HG02970 (cell line): ENCODE measurements around the gene STK38L.

Experiments used
- ATAC-seq: cut with Tn5 transposase; IDR thresholded peaks from one replicate; pipeline ENCODE4 v1.9.1; 2021; ENCODE audit warnings: mild to moderate bottlenecking, moderate library complexity, moderate number of reproducible peaks; ENCODE audit not compliant: unreplicated experiment, low FRiP score

The STK38L gene

DNA sequence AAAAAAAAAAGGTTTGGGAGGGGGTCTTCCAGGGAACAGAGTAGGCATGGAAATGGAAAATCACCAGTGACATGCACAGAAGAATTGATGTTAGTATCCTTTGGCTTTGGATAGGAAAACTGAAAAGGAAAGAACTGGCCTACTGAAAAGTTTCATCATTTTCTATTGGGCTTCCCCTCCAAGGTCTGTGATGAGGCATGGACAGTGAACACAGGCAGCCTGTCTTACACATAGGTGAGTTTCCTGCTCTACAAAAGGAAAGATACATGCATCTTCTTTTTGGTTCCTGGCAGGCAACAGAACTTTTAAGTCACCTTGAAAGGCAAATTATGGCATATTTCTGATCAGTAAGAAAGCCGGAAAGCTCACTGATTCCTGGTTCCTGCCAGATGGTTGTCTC lies 94.4 kb downstream of the STK38L start:
- no peak for ATAC-seq

DNA sequence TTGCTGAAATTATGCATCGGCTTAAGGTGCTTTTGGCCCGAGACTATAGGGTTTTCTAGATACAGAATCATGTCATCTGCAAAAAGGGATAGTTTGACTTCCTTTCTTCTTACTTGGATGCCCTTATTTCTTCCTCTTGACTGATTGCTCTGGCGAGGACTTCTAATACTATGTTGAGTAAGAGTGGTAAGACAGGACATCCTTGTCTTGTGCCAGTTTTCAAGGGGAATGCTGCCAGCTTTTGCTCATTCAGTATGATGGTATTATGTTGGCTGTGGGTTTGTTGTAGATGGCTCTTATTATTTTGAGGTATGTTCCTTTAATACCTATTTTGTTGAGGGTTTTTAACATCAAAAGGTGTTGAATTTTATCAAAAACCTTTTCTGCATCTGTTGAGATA lies 96.9 kb downstream of the STK38L start:
- ATAC-seq = no peak

DNA sequence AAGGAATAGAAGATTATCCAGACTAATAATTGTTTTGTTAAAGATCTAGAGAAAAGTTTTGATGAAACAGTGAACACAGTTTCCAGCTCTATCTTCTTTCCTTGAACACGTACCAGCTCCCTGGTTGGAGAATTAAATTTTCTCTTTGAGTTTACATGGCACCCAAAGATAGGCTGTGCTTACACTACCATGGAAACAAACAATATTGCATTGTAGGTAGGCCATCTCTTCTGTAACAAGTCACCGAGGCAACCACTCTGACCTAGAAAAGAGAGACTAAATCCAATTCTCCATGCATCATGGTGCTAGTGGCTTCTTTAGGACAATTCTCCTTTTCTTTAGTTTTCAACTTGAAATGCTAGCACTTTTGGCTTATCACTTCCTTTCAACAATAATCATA lies 98.5 kb downstream of the STK38L start:
- ATAC-seq = no peak

DNA sequence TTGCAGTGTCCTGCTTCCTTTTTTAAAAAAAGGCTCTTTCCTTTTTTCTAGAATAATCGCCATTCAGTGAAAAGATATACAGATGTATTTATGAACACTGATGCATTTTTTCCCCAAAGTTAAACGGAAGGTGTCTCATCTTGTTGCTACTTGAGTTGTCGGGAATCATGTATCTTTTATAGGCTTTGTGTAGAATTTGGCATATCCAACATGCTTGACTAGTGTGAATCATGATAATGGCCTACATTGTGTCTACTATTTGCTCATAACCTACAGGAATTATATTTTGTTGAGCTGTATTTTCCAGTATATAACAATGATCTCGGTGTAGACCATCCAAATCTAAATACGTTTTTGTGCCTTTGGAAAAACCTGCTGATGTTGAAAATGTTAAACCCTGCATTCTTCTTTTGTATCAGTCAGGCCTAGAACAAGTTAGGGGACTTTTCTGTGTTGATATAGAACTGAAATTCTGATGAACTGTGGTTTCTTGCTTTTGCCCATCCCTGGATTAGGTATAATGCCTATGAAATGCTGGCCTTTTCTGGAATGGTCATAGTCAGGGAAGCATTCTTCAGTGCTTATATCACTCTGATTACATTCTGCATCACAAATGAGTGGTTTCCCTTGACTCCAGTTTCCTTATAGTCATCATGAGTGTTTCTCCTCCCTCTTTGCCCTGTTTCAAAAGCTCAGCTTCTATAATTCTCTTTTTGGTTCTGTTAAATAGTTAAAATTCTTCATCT lies 99.3 kb downstream of the STK38L start:
- ATAC-seq = no peak

DNA sequence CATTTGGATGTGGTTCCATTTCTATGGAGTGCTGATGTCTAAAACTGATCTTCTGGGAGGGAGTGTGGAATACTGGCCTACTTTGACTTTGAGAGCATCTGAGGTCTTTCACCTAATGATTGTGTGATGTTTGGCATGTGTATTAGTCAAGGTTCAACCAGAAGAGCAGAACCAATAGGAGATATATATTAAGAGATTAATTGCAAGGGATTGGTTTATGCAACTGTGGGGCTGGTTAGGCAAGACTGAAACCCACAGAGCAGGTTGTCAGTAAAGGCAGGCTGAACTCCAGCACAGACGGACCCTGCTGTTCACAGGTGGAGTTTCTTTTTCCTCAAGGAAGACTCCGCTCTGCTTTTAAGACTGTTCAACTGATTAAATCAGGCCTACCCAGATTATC lies 100.2 kb downstream of the STK38L start:
- ATAC-seq = no peak

DNA sequence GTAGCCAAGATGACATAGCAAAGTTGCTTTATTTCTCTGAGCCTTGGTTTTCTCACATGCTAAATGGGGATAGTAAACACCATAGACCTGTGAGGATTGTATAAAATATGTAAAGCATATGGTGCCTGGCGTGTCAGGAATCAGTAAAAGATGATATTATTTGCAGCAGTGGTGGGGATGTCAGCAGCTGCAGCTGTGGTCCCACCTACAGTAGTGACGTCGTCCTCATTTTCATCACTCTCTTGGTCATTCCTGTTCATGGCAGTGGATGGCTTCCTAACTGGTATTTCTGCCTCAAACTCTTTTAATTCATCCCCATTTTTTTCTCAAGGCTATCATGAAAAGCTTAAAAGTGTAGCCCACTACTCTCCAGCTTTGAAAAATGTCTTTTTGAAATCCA lies 100.7 kb downstream of the STK38L start:
- ATAC-seq = no peak

DNA sequence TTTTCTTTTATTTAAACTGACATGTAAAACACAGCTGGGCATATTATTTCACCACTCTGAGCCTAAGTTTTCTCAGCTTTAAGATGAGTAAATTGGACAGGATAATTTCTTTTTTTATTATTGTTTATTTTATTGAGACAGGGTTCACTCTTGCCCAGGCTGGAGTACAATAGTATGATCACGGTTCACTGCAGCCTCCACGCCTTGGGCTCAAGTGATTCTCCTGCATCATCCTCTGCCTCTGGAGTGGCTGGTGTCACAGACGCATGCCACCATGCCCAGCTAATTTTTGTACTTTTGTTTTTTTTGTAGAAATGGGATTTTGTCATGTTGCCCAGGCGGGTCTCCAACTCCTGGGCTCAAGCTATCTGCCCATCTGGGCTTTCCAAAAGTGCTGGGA lies 101.3 kb downstream of the STK38L start:
- ATAC-seq = no peak

DNA sequence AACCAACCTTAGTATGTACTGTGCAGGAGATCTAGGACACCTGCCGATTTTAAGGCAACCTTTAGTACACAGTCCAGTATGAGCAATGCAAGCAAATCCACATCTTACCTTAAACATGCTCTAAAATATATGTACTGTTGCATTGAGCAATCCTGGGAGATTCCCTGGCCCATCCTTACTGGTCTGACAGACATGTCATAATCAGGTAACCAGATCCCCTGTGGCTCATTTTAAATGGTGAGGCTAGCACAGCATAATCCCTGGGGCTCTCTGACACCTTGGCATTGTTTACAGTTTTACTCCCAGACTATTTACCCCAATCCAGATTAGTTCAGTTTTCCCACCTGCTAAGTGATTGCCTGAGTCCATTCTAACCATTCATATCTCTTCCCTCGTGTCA lies 103.7 kb downstream of the STK38L start:
- ATAC-seq = no peak

DNA sequence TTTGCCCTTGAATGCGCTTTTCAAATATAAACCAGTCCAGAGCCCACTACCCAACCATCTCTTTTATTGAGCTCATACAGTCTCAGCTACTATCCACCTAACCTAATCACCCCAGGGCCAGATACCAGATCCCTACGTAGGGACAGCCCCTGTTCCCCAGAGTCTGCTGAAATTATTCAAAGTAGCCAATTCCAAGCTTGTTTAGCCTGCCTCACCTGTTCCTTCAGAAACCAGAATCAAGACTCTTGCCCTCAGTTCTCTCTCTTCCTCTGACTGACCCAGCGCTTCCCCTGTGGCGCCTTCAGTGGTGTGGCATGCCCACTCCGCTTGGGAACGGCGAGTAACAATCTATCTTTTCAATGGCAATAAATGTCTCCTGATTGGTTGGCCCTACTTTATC lies 107.4 kb downstream of the STK38L start:
- no peak for ATAC-seq

DNA sequence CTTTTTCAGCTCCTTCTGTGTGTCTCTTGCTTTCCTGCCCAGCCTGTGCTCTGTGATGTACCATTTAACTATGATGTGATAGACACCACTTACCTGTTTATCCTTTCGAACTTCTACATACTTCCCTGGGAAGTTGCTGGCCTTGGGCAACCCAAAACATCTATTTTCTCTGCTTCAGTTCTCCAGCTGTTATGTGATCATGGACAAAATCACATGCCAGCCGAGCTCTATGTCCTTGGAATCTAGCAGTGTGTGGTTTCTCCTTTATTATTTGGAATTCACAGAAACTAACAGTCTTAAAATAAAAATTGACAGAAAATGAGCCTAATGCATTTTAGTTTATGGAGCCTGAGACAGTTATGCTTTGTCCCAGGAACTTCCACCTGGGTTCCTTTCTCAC lies 111.4 kb downstream of the STK38L start:
- ATAC-seq = no peak

DNA sequence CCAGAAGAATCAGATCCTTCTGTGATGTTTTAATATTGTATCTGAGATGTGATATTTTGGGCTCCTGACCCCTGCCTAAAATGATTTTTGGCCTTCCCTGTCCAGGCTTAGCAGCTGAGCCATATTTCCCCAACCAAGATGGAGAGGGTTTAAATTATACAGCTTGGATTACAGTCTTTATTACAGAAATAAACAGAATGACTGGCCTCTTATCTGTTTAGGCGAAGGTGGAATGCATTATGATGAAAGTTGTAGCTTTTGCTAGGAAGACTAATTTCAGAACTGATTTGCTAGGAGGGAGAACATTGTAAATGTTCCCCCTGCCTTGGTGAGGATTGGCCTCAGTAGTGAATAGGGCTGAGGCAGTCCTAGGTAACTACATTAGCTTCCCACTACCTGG lies 111.9 kb downstream of the STK38L start:
- no peak for ATAC-seq

DNA sequence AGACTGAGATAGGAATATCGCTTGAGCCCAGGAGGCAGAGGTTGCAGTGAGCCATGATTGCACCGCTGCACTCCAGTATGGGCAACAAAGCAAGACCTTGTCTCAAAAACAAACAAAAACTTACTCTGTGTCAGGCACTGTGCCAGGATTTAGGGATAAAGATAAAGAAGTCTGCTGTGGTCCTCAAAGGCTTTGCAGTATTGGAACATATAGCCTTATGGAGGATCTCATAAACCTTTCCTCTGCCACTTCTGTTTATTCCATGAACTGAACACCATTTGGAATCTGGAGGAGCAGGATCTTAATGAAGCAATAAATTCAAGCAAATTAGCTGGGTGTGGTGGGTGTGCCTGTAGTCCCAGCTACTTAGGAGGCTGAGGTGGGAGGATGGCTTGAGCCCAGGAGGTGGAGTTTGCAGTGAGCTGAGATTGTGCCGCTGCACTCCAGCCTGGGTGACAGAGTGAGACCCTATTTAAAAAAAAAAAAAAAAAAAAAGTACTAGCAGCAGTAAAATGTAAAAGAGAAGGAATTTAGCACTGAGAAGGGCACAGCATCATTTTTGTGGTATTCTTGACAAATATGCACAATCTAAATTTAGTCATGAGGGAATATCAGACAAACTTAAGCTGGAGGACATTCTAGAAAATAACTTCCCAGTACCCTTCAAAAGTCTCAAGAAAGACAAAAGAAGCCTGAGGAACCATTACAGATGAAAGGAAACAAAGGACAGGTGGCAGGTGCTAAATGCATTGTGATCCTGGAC lies 115.7 kb downstream of the STK38L start:
- ATAC-seq = no peak

DNA sequence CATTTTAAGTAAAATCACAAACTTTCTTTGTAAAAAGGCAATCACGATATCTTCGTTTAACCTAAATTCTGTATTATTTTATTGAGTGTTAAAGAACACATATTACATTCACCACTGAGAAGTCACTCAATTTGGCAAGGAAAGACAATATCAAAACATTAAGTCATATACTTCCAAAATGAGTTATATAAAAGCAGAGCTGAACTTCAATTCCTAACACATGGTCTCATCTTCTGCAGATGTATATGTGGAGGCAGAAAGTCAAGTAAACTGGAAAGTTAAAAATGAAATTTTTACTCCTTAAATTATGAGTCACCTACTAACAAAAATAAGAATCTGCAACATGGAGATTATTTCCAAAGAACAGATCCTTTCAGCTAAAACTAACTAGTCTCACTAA lies 117.3 kb downstream of the STK38L start:
- no peak for ATAC-seq

DNA sequence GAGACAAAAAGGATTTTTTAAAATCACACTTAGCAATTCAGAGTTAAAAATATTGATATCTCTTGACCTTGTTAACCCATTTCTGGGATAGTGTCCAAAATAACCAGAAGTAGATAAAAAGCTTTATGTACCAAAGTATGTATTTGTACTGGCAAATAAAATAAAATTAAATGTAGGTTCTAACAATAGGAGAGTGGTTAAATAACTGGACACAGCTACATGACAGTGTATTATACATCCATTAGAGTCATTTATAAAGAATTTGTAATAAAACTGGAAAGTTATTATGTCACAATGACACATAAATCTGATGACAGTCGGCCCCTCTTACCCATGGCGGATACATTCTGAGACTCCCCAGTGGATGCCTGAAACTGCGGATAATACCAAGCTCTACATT lies 122.5 kb downstream of the STK38L start:
- no peak for ATAC-seq

DNA sequence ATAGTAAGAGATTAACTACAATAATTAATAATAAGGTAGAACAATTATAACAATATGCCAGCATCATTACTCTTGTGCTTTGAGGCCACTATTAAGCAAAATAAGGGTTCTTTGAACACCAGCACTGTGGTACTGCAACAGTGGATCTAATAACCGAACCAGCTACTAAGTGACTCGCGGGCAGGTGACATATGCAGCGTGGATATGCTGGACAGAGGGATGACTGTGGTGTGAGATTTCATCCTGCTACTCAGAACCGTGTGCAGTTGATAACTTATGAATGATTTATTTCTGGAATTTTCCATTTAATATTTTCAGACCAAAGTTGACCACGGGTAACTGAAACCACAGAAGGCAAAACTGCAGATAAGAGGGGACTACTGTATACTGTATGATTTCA lies 123.0 kb downstream of the STK38L start:
- no peak for ATAC-seq
